T-helper 22 cell (primary cell): ENCODE measurements around the gene TNIK.

Experiments used
- DNase-seq: peaks from one replicate; pipeline ENCODE4 v3.0.0-alpha.2; 2020; ENCODE audit warnings: low read depth

Gene TNIK

DNA sequence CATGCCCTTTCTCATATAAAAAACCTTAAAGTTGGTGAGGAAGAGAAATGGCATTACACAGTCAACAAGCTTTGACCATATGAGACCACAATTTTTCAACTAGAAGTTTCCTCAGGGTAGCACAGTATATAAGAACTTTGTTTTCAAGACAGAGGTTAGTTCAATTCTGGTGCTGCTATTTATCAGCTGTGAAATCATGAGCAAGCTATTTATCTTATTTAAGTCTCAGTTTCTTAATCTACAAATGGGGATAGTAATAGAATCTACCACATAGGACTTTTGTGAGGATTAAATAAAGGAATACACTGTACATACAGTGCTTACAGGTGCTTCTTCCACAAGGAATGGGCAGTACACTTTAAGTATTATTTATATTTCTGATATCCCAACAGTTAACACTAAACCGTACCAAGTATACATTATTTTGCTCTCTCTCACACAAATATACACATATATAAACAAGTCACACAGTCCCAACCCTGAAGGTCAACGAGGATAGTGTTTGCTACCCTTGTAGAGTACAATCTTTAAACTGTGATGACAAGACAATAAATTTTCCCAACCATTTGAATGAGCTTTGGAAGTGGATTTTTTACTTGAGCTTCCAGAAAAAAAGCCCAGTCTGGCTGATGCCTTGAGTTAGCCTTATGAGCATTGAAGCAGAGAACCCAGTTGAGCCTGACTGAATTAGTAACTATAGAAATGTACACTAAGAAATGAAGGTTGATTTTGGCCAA is 178.8 kb downstream of the TNIK start:
- no peak for DNase-seq

DNA sequence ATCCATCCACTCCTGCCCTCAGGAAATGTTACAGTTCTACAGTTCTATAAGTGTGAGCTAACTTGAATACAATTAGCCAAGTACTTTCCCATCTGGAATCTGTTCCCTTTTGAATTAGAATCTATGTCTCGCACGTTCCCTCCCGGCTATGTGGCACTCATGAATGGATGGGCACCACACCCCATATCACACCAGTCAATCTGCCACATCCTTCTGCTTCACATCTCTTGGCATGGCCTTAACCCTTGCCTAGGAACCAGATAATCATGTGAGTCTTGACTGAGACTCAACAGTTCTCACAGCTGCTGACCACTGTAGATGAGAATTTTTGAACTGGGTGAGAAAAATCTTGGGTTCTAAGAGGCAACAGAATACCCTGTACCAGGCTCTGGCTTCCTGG is 180.2 kb downstream of the TNIK start:
- DNase-seq: no peak

DNA sequence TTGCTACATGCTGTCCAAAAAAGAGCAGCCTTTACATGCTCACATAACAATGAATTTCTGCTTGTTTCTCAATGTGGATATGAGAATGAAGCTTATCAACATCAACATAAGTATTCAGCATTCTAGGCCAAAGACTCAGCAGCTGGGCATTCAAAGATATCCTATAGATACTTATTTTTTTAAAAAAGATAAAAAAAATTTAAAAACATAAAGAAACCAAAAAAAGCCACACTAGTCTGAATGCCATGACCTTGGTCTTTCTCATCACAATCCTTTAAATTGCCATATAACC is 182.0 kb downstream of the TNIK start:
- no peak for DNase-seq

GRCh38 chr3:171277456-171278298 is 182.5 kb downstream of the TNIK start:
- DNase-seq: no peak

- no peak for DNase-seq
These were observed 183.3 kb downstream of the TNIK start for GRCh38 chr3:171276923-171277322.

GRCh38 chr3:171274222-171274621 is 186.0 kb downstream of the TNIK start:
- no peak for DNase-seq

DNA sequence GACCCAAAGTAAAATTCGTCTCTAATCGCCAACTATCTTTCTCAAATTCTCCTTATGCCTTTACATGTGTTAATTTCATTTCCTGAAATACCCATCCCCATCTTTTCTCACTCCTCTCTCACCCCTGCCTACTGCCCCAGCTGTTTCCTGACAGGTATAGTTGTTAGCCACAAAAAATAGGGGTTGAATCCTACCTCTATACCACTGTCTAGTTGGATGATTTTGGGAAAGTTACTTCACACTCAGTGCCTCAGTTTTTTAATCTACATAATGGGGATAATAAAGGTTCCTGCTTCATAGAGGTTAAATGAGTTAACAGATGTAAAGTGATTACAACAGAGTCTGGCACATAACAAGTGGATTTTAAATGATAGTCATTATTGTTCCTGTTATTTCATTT is 189.7 kb downstream of the TNIK start:
- DNase-seq: no peak

DNA sequence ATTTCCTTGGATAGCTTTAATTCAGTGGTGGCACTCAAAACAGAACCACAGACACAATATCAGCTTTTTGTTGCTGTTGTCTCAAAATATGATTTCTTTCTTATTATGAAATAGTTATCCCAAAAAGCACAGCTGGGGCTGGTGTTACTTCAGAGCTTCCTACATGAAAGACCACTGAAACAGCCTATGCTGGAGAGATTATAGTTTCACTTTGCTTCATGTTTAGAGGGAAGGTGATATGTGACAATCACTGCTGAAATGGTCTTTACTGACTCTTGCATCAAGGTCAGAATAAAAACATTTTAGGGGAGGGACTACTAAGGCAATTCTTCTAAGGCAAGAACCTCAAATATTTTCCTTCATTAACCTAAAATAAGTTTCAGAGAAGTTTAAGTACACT is 190.7 kb downstream of the TNIK start:
- no peak for DNase-seq

- no peak for DNase-seq
These were observed 191.5 kb downstream of the TNIK start for GRCh38 chr3:171268677-171269076.

GRCh38 chr3:171267104-171267503 is 193.1 kb downstream of the TNIK start:
- DNase-seq: no peak

- no peak for DNase-seq
These were observed 193.5 kb downstream of the TNIK start for GRCh38 chr3:171266740-171267073.

DNA sequence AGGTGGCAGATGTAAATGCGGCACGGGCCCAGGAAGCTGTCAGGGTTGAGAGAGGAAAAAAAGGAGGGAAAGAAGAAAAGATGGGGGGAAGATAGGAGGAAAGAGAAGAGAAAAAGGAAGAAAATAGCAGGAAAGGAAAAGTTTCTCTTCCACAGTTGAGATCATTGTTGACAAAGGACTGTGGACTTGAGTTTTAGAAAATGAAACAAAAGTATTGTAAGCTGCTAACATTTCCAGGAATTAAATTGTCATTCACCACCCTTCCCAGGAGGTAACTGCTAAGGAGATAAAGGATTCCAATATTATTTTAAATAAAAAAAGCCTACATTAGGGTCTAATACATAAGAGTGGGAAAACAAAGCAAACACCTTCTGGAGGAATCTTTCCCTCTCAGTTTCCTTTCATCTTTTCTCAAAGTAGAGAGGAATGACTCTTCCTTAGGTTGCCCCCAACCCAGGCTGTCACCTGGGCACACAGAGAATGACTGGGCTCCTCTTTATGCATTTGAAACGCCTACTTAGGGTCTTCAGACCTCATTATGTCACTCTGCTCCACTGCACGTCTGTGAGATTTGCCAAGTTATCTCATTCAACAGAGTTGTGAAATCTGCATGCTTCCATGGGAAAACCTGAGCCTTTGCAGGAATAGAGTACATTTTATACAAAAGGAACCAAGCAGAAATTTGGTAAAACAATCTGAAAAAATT is 194.0 kb downstream of the TNIK start:
- no peak for DNase-seq

DNA sequence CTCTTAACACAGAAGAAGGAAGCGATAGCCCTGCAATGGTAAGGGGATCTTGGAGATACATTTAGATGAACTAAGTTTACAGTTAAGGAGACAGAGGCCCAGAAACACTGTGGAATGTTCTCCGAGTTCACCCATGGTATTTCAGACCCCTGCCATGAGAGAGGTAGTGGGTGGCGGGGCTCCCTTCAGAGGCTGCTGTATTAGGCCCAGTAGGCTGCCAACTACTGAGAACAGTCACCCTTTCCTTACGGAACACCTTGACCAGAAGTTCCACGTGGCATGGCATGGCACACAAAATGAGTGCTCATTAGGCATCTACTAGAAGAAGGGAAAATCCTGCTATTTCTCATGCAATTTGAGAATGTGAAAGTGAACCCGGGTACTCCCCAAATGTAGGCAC is 195.4 kb downstream of the TNIK start:
- DNase-seq: no peak

- no peak for DNase-seq
These were observed 197.8 kb downstream of the TNIK start for GRCh38 chr3:171262431-171262830.

DNA sequence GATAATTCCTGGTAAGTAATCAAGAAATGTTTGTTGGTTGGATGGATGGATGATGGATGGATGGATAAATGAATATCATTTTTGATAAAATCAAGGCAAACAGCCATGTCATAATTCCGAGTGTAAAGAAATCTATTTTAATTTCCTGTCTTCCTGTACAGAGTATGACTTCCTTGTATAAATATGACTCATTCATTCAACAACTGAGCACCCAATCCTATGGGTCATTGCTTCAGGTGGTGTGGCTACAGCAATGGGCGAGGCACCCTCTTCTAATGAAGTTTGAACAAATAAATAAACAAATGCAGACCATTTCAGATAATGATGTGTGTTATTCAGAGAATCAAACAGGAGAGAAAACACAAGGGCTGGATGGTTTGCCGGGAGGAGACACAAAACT is 198.7 kb downstream of the TNIK start:
- DNase-seq: no peak

DNA sequence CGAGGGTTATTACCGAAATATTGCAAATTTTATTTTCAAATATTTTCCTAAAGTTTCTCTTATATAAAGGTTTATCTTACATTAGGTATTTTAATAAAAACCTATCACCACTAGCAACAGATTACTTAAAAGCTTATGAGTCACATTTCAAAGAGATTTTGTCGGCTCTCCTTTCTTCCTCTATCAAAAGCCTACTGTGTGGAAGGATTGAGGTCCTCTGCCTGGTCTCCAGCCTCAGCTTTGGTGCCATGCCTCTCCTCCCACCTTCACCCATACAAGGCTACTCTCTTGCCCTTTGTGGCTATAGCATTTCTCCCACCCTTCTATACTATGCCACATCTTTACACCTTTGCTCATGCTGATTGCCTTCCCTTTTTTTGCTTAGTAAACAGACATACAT is 199.3 kb downstream of the TNIK start:
- no peak for DNase-seq

DNA sequence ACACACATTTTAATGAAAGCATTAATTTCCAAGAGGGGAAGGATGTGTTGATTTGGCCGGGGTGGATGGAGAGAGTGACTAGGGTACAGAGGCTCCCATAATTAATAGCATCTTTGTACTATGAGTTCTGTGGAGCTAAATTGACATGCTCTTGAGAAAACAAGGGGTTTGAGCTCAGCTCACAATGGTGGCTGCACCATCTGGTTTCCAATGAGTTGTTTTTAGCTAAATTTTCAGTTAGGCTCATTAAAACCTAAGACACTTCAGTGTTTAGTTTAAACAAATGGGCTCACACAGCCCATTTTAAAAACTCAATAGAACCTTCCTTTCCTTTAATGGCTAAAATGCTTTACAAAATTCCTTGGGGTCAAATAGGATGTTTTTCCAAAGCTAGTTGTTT is 199.7 kb downstream of the TNIK start:
- no peak for DNase-seq

DNA sequence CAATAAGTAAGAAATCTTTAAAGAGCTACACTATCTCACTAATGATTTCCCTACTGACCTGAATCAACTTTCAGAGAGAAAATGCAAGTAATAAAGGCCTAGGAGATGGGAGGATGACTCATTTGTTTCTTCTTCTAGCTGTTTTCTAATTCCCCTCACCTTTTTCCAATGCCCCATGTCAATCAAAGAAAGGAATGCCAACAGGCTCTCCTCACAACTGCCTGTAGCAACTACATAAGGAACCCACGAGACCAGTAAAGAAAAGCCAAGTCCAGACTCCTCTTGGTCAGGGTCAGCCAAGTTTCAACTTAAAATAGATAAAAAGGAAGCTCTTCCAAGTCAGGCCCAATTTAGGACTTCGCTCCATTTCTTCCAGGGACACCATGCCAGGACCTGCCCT is 201.9 kb downstream of the TNIK start:
- DNase-seq: no peak

- no peak for DNase-seq
These were observed 202.7 kb downstream of the TNIK start for GRCh38 chr3:171257251-171258203.

- no peak for DNase-seq
These were observed 203.6 kb downstream of the TNIK start for GRCh38 chr3:171256445-171257250.

DNA sequence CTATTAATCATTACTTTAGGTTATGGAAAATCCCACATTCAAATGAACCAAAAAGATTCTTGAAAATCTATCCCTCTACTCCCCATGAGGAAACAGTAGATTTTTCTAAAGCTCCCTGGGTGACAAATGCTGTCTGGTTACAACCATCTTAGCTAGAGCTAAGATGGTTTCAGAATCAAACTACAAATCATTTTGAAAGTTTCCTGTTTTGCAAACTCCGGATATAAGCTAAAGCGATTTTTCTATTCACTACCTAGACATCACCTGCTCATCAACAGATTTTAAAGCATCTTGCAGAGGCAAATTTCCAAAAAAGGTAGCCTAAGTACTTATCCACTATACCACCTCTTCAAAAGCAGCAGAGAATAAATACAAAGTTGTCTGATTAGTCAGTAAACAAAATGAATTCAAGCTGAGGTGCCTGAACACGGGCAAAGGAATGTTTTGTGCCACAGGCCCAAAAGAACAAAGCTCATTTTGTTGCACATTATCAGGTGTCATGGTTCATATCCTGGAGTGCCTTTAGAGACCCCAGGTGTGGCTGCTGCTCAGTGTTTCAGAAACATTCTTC is 204.9 kb downstream of the TNIK start:
- no peak for DNase-seq
